ENCODE measurements around the gene HARBI1. TPM values are rescaled to one million over a fixed set of nuclear protein-coding genes. Genes with fewer than 3 reads are reported as not detected.

HARBI1 gene
- total RNA-seq, 1 experiment from 2014 or later, result 6.3 TPM

- no peak for DNase-seq
- Histone ChIP-seq H3K27ac (ENCODE audit: insufficient read length, low read depth, low read length) (no peak overlapping the region), H3K79me2 (ENCODE audit: insufficient read depth, low read length) (no peaks in the 10 kb centered on the region), H2AK5ac (ENCODE audit: insufficient read length, low read length) (no peak overlapping the region), H4K8ac (replicated peaks; ENCODE audit: insufficient read length, low read depth, low read length) (no peak overlapping the region), H4K91ac (ENCODE audit: insufficient read length, low read depth, low read length) (no peak overlapping the region), H3K18ac (ENCODE audit: insufficient read length, low read depth, low read length) (no peak overlapping the region), H4K20me1 (ENCODE audit: control insufficient read depth, insufficient read depth, insufficient read length) (no peaks in the 10 kb centered on the region), H3K23me2 (ENCODE audit: insufficient read length, low read depth, low read length, poor library complexity, severe bottlenecking) (no peaks in the 10 kb centered on the region), H3K4me2 (ENCODE audit: insufficient read depth, insufficient read length, low read length) (no peak overlapping the region), H3K9me3 (ENCODE audit: control insufficient read depth, low read depth, low read length) (no peaks in the 10 kb centered on the region), H3K79me1 (ENCODE audit: insufficient read depth, low read depth, low read length, poor library complexity, severe bottlenecking) (no peaks in the 10 kb centered on the region), H3K9ac (ENCODE audit: extremely low read depth, insufficient read length, low read length) (no peak overlapping the region), H3K4me1 (ENCODE audit: insufficient read depth, low read length) (no peaks in the 10 kb centered on the region), H2BK20ac (ENCODE audit: low read depth, low read length, poor library complexity, severe bottlenecking) (no peak overlapping the region), H3K56ac (ENCODE audit: insufficient read length, low read depth, low read length) (no peak overlapping the region), H3K27me3 (ENCODE audit: insufficient read depth, low read length) (no peaks in the 10 kb centered on the region), H2AFZ (ENCODE audit: low read length) (no peak overlapping the region), H2BK12ac (ENCODE audit: insufficient read length, low read depth, low read length) (no peak overlapping the region), H3T11ph (ENCODE audit: low read length) (no peak overlapping the region), H3K23ac (ENCODE audit: insufficient read length, low read depth, low read length) (no peak overlapping the region), H3K14ac (ENCODE audit: insufficient read depth, low read length) (no peak overlapping the region), H2BK120ac (ENCODE audit: low read depth, low read length, poor library complexity, severe bottlenecking) (no peak overlapping the region), H2BK15ac (ENCODE audit: low read depth, low read length) (no peak overlapping the region), H2BK5ac (ENCODE audit: insufficient read length, low read length) (no peak overlapping the region), H4K5ac (ENCODE audit: insufficient read length, low read depth, low read length) (no peak overlapping the region), H3K4ac (ENCODE audit: low read depth, low read length) (no peak overlapping the region)
- Mint-ChIP-seq H3K36me3 (ENCODE audit: insufficient read depth in 1 of 3, low read depth in 3 of 3) (peaks cover 11 to 37% (median 27%) of the 10 kb centered on the region in 3 experiments), H3K27me3 (ENCODE audit: low read depth) (no peaks in the 10 kb centered on the region), H3K4me1 (no peaks in the 10 kb centered on the region), H3K9me3 (no peaks in the 10 kb centered on the region), H3K27ac (no peak overlapping the region), H3K4me3 (no peak overlapping the region)
- TF ChIP-seq, protein P1, sequence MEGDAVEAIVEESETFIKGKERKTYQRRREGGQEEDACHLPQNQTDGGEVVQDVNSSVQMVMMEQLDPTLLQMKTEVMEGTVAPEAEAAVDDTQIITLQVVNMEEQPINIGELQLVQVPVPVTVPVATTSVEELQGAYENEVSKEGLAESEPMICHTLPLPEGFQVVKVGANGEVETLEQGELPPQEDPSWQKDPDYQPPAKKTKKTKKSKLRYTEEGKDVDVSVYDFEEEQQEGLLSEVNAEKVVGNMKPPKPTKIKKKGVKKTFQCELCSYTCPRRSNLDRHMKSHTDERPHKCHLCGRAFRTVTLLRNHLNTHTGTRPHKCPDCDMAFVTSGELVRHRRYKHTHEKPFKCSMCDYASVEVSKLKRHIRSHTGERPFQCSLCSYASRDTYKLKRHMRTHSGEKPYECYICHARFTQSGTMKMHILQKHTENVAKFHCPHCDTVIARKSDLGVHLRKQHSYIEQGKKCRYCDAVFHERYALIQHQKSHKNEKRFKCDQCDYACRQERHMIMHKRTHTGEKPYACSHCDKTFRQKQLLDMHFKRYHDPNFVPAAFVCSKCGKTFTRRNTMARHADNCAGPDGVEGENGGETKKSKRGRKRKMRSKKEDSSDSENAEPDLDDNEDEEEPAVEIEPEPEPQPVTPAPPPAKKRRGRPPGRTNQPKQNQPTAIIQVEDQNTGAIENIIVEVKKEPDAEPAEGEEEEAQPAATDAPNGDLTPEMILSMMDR (conservative IDR thresholded peaks at IDR 0.05), result no peak
- no CpG with 5 or more reads among the region's 6 CpGs for WGBS (ENCODE audit: extremely low coverage, insufficient read length, low lambda C conversion rate)
Observed at GRCh38 chr11:46640036-46640788, 23.2 kb upstream of the HARBI1 start.
